Stimulated activated CD4-positive, alpha-beta T cell treated with anti-CD3 and anti-CD28 coated beads, TNF-alpha, amount 100 ng/mL, for 24 hours (primary cell): ENCODE measurements around the gene NOXA1.

Source experiments
- DNase-seq, 3 experiments: peaks; one replicate each; pipeline ENCODE4 v3.0.0-alpha.2; 2020; ENCODE audit warnings: low read depth in 3 of 3

Gene NOXA1

GRCh38 chr9:137482094-137482781 is 59.0 kb downstream of the NOXA1 start:
- DNase-seq, result no peak
